Measurements from ENCODE around the gene TENM3.

- TF ChIP-seq CTCF (IDR thresholded peaks at IDR 0.05; ENCODE audit: low read depth, low read length) (no peak), POLR2A (IDR thresholded peaks at IDR 0.05; ENCODE audit: extremely low read depth, insufficient read length) (no peak)
Observed at GRCh38 chr4:182678590-182678989, 435.4 kb downstream of the TENM3 start.
